ENCODE measurements around the gene ANKFN1.
"Not testable (repeated sequence)": the region's sequence is repeated elsewhere in the genome, so short reads cannot be mapped to it uniquely, and the experiment has no call there.

The ANKFN1 gene

GRCh38 chr17:56274491-56274890, 121.2 kb downstream of the ANKFN1 start:
- Histone ChIP-seq H3K79me2 (ENCODE audit: insufficient read depth, low read depth) (no peaks in the 10 kb centered on the region), H3K27ac (no peak overlapping the region), H3K4me2 (no peak overlapping the region), H2AFZ (ENCODE audit: low read depth) (no peak overlapping the region), H3K36me3 (ENCODE audit: insufficient read depth) (no peaks in the 10 kb centered on the region), H3K9ac (no peak overlapping the region), H3K4me1 (ENCODE audit: low read depth, poor library complexity, severe bottlenecking) (no peaks in the 10 kb centered on the region), H3K27me3 (ENCODE audit: insufficient read depth, low read depth) (no peaks in the 10 kb centered on the region), H4K20me1 (ENCODE audit: insufficient read depth) (no peaks in the 10 kb centered on the region), H3K4me3 (IDR thresholded peaks at IDR 0.05; ENCODE audit: insufficient read depth, low read depth, low read length) (no peak overlapping the region)
- TF ChIP-seq CTCF (conservative IDR thresholded peaks at IDR 0.05; ENCODE audit: low read depth, low read length), result no peak

GRCh38 chr17:56284482-56284881, 131.2 kb downstream of the ANKFN1 start:
- Histone ChIP-seq H3K27me3 (ENCODE audit: insufficient read depth, low read depth) (no peaks in the 10 kb centered on the region), H2AFZ (ENCODE audit: low read depth) (no peak overlapping the region), H3K4me2 (no peak overlapping the region), H3K27ac (no peak overlapping the region), H4K20me1 (ENCODE audit: insufficient read depth) (no peaks in the 10 kb centered on the region), H3K4me3 (IDR thresholded peaks at IDR 0.05; ENCODE audit: insufficient read depth, low read depth, low read length) (no peak overlapping the region), H3K4me1 (ENCODE audit: low read depth, poor library complexity, severe bottlenecking) (no peaks in the 10 kb centered on the region), H3K79me2 (ENCODE audit: insufficient read depth, low read depth) (no peaks in the 10 kb centered on the region), H3K36me3 (ENCODE audit: insufficient read depth) (no peaks in the 10 kb centered on the region), H3K9ac (no peak overlapping the region)
- no peak for TF ChIP-seq CTCF (conservative IDR thresholded peaks at IDR 0.05; ENCODE audit: low read depth, low read length)

GRCh38 chr17:56288786-56289185, 135.5 kb downstream of the ANKFN1 start:
- not testable (repeated sequence) for H4K20me1 ChIP-seq (ENCODE audit: insufficient read depth)

GRCh38 chr17:56289321-56289720, 136.0 kb downstream of the ANKFN1 start:
- Histone ChIP-seq H3K27ac (no peak overlapping the region), H2AFZ (ENCODE audit: low read depth) (no peak overlapping the region), H3K4me2 (no peak overlapping the region), H3K36me3 (ENCODE audit: insufficient read depth) (no peaks in the 10 kb centered on the region), H4K20me1 (ENCODE audit: insufficient read depth) (no peaks in the 10 kb centered on the region), H3K9ac (no peak overlapping the region), H3K4me1 (ENCODE audit: low read depth, poor library complexity, severe bottlenecking) (peaks cover 7% of the 10 kb centered on the region), H3K27me3 (ENCODE audit: insufficient read depth, low read depth) (no peaks in the 10 kb centered on the region), H3K79me2 (ENCODE audit: insufficient read depth, low read depth) (no peaks in the 10 kb centered on the region), H3K4me3 (IDR thresholded peaks at IDR 0.05; ENCODE audit: insufficient read depth, low read depth, low read length) (no peak overlapping the region)
- no peak for TF ChIP-seq CTCF (conservative IDR thresholded peaks at IDR 0.05; ENCODE audit: low read depth, low read length)

More at GRCh38 chr17:56288786-56289185, 135.5 kb downstream of the ANKFN1 start:
- not testable (repeated sequence) for H3K27ac ChIP-seq; H3K79me2 ChIP-seq (ENCODE audit: insufficient read depth, low read depth); H3K27me3 ChIP-seq (ENCODE audit: insufficient read depth, low read depth); H3K4me3 ChIP-seq (IDR thresholded peaks at IDR 0.05; ENCODE audit: insufficient read depth, low read depth, low read length); H3K4me2 ChIP-seq; H2AFZ ChIP-seq (ENCODE audit: low read depth); H3K4me1 ChIP-seq (ENCODE audit: low read depth, poor library complexity, severe bottlenecking); H3K36me3 ChIP-seq (ENCODE audit: insufficient read depth); H3K9ac ChIP-seq

GRCh38 chr17:56290101-56290801, 137.0 kb downstream of the ANKFN1 start:
- Histone ChIP-seq H2AFZ (ENCODE audit: low read depth) (0 out of 2 replicates have a peak overlapping the region, but pooled peaks have one; percentile 14), H4K20me1 (ENCODE audit: insufficient read depth) (no peaks in the 10 kb centered on the region), H3K4me2 (peak overlapping the region; percentile 26), H3K4me1 (ENCODE audit: low read depth, poor library complexity, severe bottlenecking) (peaks cover 7% of the 10 kb centered on the region), H3K27me3 (ENCODE audit: insufficient read depth, low read depth) (no peaks in the 10 kb centered on the region), H3K9ac (no peak overlapping the region), H3K4me3 (IDR thresholded peaks at IDR 0.05; ENCODE audit: insufficient read depth, low read depth, low read length) (no peak overlapping the region), H3K79me2 (ENCODE audit: insufficient read depth, low read depth) (no peaks in the 10 kb centered on the region), H3K27ac (no peak overlapping the region), H3K36me3 (ENCODE audit: insufficient read depth) (no peaks in the 10 kb centered on the region)
- no peak for TF ChIP-seq CTCF (conservative IDR thresholded peaks at IDR 0.05; ENCODE audit: low read depth, low read length)

Measured in KMS-11 (cell line).